ENCODE data around the gene MAPRE3. TPM values are rescaled to one million over a fixed set of nuclear protein-coding genes. Genes with fewer than 3 reads are reported as not detected.
A peak's percentile ranks its signal among the peaks of the same experiment; 100 is the strongest.

The MAPRE3 gene
- total RNA-seq, 1 donor from 2014 or later = 23.0 TPM

- DNase-seq = no peak
These were observed 33.6 kb upstream of the MAPRE3 start for GRCh38 chr2:26936855-26937254.

GRCh38 chr2:26938399-26939118 lies 31.9 kb upstream of the MAPRE3 start:
- DNase-seq (no peak), ATAC-seq (no peak)
- H3K4me3 ChIP-seq = no peak overlapping the region
- intact Hi-C loops (cut with DNase I) = no loop called here
- TF ChIP-seq CTCF (IDR thresholded peaks at IDR 0.05) = no peak
- H3K27me3 ChIP-seq = peaks cover 9% of the 10 kb centered on the region
- no peaks in the 10 kb centered on the region for H3K9me3 ChIP-seq
- no peak overlapping the region for H3K27ac ChIP-seq
- H3K36me3 ChIP-seq = no peaks in the 10 kb centered on the region
- no peaks in the 10 kb centered on the region for H3K4me1 ChIP-seq

More at GRCh38 chr2:26936855-26937254, 33.6 kb upstream of the MAPRE3 start:
- H3K27me3 ChIP-seq = no peaks in the 10 kb centered on the region
- no peak for TF ChIP-seq CTCF (IDR thresholded peaks at IDR 0.05)
- intact Hi-C loops (cut with DNase I) = no loop called here
- H3K36me3 ChIP-seq = no peaks in the 10 kb centered on the region
- H3K4me1 ChIP-seq = no peaks in the 10 kb centered on the region
- no peak for ATAC-seq
- H3K4me3 ChIP-seq = no peak overlapping the region
- no peak overlapping the region for H3K27ac ChIP-seq
- no peaks in the 10 kb centered on the region for H3K9me3 ChIP-seq

GRCh38 chr2:26940001-26940400 lies 30.4 kb upstream of the MAPRE3 start:
- no peak for ATAC-seq
- H3K27ac ChIP-seq = no peak overlapping the region
- H3K27me3 ChIP-seq = peaks cover 23% of the 10 kb centered on the region
- intact Hi-C loops (cut with DNase I) = loop anchor here (5.0 kb wide), 1 partner anchor 93 kb away; the partner anchor contains the start of gene DPYSL5
- no peaks in the 10 kb centered on the region for H3K36me3 ChIP-seq
- no peak for TF ChIP-seq CTCF (IDR thresholded peaks at IDR 0.05)
- H3K9me3 ChIP-seq = no peaks in the 10 kb centered on the region
- H3K4me3 ChIP-seq = no peak overlapping the region
- no peak for DNase-seq
- H3K4me1 ChIP-seq = no peaks in the 10 kb centered on the region

GRCh38 chr2:26941486-26941885 lies 29.0 kb upstream of the MAPRE3 start:
- TF ChIP-seq CTCF (IDR thresholded peaks at IDR 0.05) = no peak
- intact Hi-C loops (cut with DNase I) = loop anchor here (5.0 kb wide), 1 partner anchor 94 kb away; the partner anchor contains the start of gene DPYSL5
- no peaks in the 10 kb centered on the region for H3K9me3 ChIP-seq
- peaks cover 30% of the 10 kb centered on the region for H3K27me3 ChIP-seq
- no peak overlapping the region for H3K27ac ChIP-seq
- no peaks in the 10 kb centered on the region for H3K36me3 ChIP-seq
- no peaks in the 10 kb centered on the region for H3K4me1 ChIP-seq
- H3K4me3 ChIP-seq = no peak overlapping the region
- ATAC-seq = no peak
- DNase-seq = no peak

- peak; percentile 74 for ATAC-seq
- intact Hi-C loops (cut with DNase I) = loop anchor here (5.0 kb wide), 1 partner anchor 95 kb away; the partner anchor contains the start of gene DPYSL5
These were observed 27.7 kb upstream of the MAPRE3 start for GRCh38 chr2:26942543-26943295.

More at GRCh38 chr2:26942543-26943295, 27.7 kb upstream of the MAPRE3 start:
- Histone ChIP-seq H3K27ac (no peak overlapping the region), H3K27me3 (peaks cover 30% of the 10 kb centered on the region), H3K4me1 (no peaks in the 10 kb centered on the region), H3K9me3 (no peaks in the 10 kb centered on the region), H3K4me3 (no peak overlapping the region), H3K36me3 (no peaks in the 10 kb centered on the region)
- DNase-seq = peak; percentile 80
- TF ChIP-seq CTCF (IDR thresholded peaks at IDR 0.05) = peak; percentile 85
